Stimulated activated CD8-positive, alpha-beta memory T cell treated with anti-CD3 and anti-CD28 coated beads, Interleukin-15, amount 100 ng/mL, for 24 hours (primary cell): ENCODE data around the gene RPTOR.

Source experiments
- DNase-seq: peaks from one replicate; pipeline ENCODE4 v3.0.0-alpha.2; 2020; ENCODE audit warnings: low read depth

Gene RPTOR

DNA sequence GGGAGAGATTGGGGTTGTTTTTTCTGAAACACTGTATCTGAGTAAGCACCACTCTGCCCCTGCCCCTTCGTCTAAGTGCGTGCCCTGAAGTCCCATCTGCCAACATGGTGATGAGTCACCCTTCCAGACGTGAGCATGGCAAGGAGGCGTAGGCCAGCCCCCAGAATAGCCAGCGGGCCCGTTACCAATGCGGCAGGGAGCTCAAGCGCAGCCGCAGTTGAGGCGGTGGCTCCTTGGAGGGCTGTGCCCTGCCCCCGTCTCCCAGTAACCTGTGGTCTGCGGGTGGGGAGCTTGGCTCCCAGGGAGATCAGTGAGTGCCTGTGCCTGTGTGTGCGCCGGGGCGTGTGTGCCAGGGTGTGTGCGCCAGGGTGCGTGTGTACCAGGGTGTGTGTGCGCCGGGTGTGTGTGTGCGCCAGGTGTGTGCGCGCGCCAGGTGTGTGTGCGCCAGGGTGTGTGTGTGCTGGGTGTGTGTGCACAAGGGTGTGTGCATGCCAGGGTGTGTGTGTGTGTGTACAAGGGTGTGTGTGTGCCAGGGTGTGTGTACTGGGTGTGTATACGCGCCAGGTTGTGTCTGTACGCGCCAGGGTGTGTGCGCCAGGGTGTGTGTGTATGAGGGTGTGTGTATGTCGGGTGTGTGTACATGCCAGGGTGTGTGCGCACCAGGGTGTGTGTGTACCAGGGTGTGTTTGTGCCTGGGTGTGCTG lies 348.4 kb downstream of the RPTOR start:
- no peak for DNase-seq

DNA sequence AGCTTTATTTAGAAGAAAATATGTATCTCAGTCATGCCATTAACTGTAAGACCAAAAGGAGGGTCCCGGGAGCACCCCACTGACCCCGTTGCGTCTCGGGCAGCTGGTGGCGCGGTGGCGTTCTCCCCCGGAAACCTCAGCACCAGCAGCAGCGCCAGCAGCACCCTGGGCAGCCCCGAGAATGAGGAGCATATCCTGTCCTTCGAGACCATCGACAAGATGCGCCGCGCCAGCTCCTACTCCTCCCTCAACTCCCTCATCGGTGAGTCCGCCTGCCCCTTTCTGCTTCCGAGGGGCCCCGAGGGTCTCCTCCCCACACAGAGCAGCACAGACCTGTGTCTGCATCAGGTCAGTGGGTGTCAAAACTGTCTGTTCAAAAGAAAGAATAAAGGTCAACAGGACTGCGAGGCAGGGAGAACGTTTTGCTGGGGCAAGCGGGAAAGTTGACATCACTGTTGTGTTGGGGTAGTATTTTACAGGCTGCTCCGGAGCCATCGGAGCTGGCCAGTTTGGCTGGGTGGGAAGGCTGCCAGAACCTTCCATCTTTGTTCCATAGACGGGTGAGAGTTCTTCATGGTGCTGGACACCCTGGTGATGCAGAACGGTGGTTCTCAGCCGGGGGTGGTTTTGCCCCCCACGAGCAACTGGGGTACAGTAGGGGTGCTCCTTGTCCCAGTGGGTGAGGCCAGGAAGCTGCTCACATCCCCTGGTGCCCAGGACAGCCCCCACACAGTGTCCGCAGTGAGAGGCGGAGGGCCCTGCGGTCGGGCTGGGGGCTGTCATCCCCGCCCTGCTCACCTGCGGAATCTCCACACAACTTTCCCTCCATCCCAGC lies 349.2 kb downstream of the RPTOR start:
- no peak for DNase-seq

DNA sequence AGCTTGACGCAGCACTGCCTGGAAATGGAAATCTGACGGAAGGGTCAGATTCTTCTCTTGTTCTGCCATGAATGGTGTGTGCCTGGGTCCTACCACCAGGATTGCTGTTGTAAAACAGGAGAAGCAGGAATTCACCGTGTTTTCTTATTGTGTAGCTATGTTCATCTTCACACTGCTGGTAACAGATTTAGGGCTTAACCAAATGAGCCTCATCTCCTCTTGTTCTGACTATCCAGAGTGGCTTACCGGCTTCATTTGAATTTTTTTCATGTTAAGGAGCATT lies 349.7 kb downstream of the RPTOR start:
- no peak for DNase-seq

DNA sequence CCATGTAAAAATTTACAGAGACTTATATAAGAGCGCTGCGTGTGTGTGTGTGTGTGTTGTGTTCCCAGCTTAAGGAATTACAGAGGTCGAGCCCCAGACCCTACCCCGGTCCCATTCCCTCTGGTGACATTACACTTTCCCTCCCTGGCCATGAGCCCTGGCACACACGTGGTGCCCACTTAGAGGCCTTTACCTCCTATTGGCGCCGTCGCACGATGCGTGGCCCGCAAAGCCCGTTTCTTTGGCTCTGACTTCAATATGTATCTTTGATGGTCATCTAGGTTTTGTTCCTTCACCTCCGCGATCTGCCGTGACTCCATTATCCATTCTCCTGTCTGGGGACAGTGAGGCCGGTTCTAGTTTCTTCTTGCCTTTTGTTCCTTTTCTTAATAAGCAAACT lies 350.1 kb downstream of the RPTOR start:
- DNase-seq: no peak

DNA sequence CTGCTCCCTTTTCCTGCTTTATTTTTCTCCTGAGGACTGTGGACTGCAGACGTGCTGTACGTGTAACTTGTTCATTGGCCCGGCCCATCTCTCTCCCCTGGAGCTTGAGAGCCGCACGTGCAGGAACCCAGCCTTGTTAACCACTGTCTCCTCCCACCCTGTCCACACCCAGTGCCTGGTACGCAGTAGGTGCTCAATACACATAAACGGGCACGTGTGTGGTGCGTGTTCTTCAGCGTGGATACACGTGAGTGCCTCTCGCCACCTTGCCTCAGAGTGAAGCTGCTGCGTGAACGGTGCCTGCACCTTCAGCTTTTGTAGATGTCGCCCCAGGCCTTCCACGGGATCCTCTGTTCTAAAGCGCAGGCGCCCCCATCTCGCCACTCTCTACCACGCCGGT lies 350.7 kb downstream of the RPTOR start:
- no peak for DNase-seq

DNA sequence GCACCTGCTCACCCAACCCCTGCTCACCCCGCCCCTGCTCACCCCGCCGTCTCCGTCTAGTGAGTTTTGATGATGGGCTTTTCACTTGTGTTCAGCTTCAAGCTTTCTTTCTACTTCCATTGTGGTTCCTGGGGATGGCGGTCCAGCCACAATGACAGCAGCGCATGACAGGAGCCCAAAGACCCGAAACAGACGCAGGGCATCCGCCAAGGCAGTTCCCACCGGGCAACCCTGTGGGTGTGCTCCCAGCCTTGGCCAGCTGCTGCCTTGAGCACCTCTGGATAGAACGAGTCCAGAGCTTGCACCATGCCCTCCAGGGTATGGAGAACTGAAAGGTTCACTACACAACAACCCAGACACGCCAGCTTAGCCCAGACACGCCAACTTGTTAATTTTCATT lies 354.1 kb downstream of the RPTOR start:
- no peak for DNase-seq

DNA sequence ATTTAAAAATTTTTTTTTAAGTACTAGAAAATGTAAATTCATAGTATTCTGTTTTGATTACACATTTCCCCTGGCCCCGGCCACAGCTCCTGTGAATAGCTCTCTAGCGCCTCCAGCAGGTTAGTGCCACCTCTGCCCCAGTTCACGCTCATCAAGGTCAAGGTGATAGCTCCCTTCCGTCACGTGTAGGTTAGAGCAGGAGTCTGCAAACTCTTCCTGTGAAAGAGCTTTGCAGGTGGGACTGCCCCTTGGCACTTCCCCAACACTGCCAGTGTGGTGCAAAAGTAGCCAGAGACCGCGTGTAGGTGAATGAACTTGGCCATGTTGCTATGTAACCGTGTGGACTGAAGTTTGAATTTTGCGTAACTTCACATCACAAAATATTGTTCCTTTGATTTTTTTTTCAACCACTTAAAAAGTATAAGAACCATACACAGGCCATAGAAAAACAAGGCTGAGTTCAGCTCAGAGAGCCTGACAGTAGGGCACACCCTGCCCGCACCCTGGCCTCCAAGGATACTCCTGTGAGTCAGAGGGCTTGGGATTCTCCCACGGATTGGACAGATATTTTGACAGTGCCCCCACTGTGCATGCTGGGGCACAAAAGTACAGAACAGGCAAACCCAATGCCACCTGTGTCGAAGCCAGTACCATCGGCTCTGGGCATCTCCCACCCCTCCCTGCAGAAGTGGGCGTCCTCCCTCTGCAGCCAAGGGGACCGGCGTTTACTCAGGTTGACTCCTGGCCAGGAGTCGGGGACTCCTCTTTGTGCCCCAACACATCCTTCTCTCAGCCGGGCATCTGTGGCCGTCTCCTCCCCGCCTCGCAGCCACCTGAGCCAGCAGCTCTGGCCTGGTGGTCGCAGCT lies 355.0 kb downstream of the RPTOR start:
- DNase-seq: peak; percentile 47

DNA sequence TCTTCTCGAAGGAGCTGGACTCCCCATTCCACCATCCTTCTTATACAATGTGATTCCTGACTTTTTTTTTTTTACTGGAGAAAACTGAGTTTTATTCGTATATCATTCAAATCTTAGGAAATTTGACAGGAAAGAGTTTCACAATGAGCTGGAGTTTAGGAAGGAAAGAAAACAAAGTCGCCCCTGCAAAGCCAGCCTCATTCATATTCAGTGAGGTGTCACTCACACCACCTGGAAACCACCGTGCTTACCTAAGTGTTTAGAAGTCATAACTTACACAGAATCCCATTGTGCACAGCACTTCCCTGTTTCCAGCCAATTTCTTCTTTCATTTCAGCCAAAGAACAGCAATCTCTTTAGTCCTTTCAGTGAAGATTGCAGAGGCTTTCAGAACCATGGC lies 356.7 kb downstream of the RPTOR start:
- no peak for DNase-seq

DNA sequence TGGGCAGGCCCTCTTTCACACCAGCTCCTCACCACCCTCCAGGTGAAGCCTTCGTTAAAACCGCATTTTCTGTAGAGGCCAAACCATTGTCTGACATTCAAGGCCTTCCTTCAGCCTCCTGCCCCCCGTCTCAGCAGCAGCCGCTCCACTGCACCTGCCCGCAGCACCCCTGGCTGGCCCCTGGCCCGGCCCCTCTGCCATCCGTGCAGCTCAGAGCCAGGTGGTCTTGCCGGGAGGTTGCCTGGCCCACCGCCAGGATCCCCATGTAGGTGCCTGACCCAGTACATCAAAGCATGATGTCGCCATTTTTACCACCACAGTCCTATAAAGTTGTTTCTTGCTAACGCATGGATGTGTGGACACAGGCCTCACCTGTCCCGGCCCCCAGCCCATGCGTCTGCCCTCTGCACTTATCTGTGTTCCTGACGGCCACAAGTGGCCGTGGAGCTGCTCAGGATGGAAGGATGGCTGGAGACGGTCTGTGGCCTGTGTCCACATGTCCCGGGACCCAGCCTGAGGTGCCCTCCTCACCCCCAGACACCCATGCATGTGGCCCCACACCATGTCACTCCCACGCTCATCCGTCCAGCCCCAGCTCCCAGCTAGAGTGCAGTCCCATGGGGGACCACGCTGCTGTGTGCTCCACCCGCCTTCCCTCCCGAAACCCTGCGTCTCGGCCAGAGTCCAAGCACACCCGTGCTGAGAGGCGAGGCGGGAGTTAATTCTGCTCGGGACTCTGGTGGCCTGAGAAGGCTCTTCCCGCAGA lies 357.7 kb downstream of the RPTOR start:
- no peak for DNase-seq

DNA sequence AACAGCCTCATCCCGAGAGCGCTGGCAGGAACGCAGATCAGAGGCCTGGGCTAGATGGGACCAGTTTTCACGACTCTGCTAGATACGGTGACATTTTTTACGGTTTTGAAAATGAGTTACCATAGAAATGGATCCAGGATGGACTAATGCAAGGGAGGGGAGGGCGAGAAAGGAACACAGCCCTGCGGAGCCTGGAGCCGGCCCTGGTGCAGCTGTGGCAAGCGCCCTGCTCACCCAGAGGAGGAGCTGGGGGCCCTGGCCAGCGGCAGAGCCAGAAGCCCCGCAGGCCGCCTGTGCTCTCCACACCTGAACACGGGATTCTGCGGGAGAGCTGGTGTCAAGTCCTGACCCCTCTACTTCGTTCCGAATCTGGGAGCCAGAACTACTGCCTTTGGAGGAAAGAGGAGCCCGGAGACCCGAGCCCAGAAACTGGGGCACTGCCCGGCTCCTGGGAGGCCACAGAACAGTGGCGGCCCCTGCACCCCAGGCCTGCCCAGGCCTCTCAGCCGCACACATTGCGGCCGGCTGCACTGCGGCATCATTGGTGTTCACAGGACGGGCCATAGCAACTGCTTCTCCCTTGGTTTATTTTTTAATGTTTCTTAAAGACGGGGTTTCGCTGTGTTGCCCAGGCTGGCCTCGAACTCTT lies 358.4 kb downstream of the RPTOR start:
- DNase-seq: no peak

DNA sequence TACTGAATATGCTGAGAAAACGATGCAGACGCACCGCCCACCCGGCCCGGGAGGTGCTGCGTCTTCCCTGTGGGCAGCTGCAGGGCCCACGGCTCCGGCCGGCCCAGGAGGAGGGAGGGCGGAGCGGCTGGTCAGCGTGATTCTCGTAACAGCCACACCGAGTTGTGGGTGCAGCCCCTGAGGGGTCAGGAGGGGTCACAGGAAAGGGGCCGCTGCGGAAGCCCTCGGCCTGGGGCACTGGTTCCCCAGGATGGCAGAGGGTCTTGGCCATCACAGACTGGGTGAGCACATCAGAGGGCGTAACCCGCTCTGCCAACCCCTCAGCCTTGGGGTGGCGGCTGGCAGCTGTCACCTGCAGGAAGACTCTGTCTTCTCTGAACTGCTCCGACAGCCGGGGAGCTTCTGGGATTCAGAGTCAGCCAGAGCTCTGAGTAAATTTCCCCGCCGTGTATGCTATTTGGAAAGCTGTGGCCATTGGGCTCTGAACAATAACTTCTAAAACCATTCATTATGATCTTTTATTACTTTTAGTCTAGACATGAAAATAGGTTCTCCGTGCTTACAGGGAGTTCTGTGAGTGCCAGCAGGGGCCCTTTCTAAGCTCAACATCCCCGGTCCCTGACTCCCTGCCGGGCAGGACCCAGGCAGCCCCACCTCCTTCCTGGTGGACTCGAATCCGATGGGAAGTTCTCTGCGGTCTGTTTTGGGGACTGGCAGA lies 359.6 kb downstream of the RPTOR start:
- DNase-seq: no peak

DNA sequence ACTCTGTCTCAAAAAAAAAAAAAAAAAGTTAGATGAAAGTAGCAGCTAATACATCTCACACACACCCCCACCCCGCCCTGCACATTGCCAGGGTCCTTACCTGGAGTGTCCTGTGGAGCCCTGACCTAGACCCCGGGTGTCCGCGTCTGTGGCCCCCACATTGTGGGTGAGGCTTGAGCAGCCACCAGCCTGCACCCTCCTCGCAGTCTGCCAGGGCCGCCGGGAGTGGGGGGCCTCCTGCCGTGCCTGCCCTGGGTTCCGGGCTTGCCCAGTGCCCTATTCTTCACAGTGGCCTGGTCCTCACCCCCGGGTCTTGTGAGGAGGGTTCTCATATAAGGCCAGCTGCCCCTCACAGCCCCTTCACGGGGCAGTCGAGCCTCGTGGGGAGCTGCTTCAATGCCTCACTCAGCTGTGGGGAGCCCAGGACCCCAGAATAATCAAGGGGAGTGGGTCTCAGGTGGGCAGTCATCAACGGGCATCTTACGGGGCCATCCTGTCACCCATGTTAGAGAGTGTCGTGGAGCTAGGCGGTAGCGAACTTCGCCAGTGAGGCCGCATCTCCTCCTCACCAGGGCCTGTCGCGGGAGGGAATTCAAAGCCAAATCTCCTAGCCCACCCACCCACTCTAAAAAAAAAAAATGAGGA lies 361.1 kb downstream of the RPTOR start:
- DNase-seq: no peak

DNA sequence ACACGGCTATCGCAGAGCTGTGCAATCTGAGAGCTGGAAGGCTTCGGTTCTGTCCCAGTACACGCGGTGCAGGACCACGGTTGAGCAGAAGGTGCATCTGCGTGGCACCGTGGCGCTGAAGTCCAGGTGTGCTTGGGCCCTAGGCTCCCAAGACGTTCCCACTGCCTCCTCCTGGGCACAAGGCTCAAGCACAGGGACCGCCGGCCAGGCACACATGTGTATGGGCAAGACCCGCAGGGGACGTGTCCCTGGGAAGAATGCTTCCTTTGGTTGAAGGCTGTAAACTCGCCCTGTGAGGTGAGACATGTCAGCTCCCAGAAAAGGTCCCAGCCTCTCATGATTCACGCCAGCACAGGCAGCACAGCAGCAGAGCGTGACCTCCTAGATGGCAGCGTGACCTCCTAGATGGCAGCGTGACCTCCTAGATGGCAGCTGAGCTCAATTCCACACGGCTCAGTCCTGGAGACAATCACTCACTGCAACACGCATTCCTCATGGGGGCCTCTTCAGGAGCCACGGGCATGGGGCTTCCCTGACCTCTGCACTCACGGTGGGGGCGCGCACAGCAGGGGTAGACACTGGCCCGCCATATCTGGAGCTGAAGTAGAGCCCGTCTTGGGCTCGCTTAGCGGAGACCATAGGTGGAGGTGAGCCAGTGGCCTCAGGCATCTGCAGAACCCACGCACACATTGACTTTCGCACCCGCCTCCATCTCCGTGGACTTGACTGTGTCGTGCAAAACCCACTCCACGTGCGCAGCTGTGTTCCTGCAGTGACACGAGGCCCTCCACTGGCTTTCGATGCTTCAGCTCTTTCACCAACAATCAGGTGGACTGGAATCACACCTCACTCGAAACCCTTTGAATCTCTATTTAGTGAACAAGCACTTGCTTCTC lies 362.0 kb downstream of the RPTOR start:
- no peak for DNase-seq

DNA sequence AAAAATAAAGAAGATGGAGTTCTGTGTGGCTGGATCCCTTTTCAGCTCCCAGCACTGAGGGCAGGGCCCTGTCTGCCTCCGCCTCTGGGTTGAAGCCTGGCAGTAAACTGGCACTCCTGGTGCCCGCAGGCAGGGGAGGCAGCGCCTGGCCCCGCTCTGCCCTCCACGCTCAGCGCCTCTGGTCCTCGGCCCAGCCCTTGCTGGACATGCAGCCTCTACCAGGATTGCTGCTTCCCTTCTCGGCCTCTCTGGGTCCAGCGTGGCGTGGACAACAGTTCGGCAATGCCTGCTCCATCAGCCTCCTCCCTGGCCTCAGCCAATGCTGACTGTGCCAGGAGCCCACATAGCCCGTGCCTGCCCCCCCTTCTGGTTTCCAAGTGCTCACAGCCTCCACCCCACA lies 362.6 kb downstream of the RPTOR start:
- no peak for DNase-seq

DNA sequence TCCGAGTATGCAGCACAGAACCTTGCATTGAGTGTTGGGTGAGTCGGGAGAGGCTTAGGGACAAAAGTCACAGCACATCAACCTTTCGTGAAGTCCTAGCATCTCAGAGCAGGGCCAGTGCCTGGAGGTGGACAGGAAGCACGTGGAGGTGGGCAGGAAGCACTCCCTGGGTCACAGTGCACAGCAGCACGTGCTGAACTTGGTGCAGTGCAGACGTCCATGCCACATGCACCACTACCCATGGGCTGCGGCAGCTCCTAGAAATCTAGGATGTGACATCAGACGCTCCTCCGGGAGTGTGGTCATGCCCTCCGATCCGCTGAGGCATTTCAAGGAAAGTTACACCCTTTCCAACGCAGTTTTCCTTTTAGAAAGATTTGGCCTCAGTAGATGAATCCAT lies 363.6 kb downstream of the RPTOR start:
- no peak for DNase-seq

DNA sequence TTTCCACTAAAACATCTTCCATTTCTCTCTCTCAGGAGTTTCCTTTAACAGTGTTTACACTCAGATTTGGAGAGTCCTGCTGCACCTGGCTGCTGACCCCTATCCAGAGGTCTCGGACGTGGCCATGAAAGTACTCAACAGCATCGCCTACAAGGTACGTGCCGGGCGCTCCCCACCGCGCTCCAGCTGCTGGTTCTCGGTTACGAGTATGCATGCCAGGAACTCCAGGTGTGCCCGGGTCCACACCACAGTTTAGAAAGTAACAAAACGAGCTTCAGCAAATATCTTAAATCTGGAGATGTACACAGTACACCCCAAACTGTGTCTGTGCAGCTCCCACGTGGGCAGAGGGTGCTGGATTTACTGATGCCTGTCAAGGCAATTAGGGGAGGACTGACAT lies 364.1 kb downstream of the RPTOR start:
- DNase-seq: no peak

DNA sequence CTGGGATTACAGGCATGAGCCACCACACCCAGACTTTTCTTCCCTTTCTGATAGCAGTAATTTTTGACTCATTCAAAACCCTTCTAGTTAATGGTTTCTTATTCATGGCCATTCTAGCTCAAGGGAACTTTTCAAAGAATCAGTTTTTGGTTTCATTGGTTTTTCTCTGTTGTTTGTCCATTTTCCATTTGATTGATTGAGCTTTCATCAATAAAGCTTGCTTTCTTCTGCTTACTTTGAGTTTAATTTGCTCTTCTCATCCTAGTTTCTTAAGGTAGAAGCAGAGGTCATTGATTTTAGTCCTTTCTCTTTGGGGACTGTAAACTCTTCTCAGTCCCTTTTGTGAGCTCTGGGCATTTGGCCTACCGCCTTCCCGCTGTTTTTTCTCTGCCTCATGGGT lies 365.0 kb downstream of the RPTOR start:
- DNase-seq: no peak

DNA sequence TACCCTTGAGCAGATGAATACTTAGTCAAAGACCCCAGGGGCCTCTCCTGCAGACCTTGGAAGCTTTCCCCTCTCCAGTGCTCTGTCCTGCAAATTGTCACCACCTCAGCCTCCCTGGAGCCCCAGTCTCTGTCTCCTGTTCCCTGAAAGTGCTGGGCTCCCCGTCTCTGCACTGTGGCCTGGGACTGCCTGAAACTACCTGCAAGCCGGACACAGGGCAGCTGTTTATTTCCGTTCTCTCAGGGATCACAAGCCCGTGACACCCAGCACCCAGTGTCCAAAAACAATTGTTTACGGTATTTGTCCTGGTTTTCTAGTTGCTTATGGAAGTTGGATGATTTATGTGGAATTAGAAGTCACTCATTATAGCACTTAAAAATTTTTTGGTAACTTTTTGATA lies 365.4 kb downstream of the RPTOR start:
- DNase-seq: no peak

DNA sequence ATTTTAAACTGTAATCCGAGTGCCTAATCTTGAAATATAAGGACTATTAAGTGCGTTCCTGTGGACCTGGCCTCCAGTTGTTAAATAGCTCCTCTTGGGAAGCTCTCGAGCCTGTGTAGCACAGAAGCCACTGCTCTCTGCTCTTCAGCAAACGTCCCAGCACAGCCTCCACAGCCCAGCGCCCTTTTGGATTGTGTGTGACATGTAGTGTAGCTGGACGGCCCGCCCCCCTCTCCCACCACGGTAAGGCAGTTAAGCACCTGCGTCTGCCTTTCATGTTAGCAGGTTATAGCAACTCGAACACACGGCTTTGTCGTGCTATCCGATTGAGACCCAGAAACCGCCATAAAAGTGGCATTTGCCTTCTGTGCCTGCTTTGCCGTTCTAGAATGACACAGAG lies 367.8 kb downstream of the RPTOR start:
- DNase-seq: no peak
